Smooth muscle cell (in vitro differentiated cells): ENCODE results near the gene TRPC1. TPM values are rescaled to one million over a fixed set of nuclear protein-coding genes. Genes with fewer than 3 reads are reported as not detected.

Experiments used
- DNase-seq: peaks from one replicate; lab custom pipeline; 2025; ENCODE audit not compliant: unreplicated experiment; lab: John Stamatoyannopoulos, UW
- H2AFZ ChIP-seq: fragments of 200-600 bp; sonication (generic); 2 replicates; pipeline ENCODE4 v1.6.0; 2016; ENCODE audit warnings: antibody characterized with exemption, low read depth, mild to moderate bottlenecking
- H3F3A ChIP-seq: fragments of 200-600 bp; sonication (generic); 2 replicates; pipeline ENCODE4 v1.6.0; 2017; ENCODE audit warnings: antibody characterized with exemption, low read depth
- H3K27ac ChIP-seq: fragments of 200-600 bp; sonication (generic); 2 replicates; pipeline ENCODE4 v1.5.1; 2016; ENCODE audit warnings: low read depth, mild to moderate bottlenecking
- H3K27me3 ChIP-seq: fragments of 200-600 bp; sonication (generic); 2 replicates; pipeline ENCODE4 v1.6.1; 2016; ENCODE audit warnings: low read depth, mild to moderate bottlenecking
- H3K36me3 ChIP-seq: fragments of 200-600 bp; sonication (generic); 2 replicates; pipeline ENCODE4 v1.5.1; 2016; ENCODE audit warnings: low read depth
- H3K4me1 ChIP-seq: fragments of 200-600 bp; sonication (generic); 2 replicates; pipeline ENCODE4 v1.5.1; 2016; ENCODE audit warnings: low read depth
- H3K4me2 ChIP-seq: fragments of 200-600 bp; sonication (generic); 2 replicates; pipeline ENCODE4 v1.6.0; 2016; ENCODE audit warnings: mild to moderate bottlenecking
- H3K4me3 ChIP-seq: fragments of 200-600 bp; sonication (generic); 2 replicates; pipeline ENCODE4 v1.5.1; 2016; ENCODE audit warnings: mild to moderate bottlenecking
- H3K79me2 ChIP-seq: fragments of 200-600 bp; sonication (generic); 2 replicates; pipeline ENCODE4 v1.6.0; 2016; ENCODE audit warnings: low read depth, mild to moderate bottlenecking
- H3K9ac ChIP-seq: fragments of 200-600 bp; sonication (generic); 2 replicates; pipeline ENCODE4 v1.6.0; 2016; ENCODE audit warnings: low read depth
- H3K9me3 ChIP-seq: fragments of 200-600 bp; sonication (generic); replicated peaks from 2 replicates; pipeline ENCODE4 v1.5.1; 2016; ENCODE audit warnings: low read depth
- H4K20me1 ChIP-seq: fragments of 200-600 bp; sonication (generic); 2 replicates; pipeline ENCODE4 v1.6.0; 2016; ENCODE audit warnings: low read depth
- WGBS: methylation state at CpG from one replicate; pipeline ENCODE4 v1.1.7; 2016; ENCODE audit warnings: low lambda C conversion rate; 5-methylcytosine and 5-hydroxymethylcytosine counted together
- polyA plus RNA-seq: library from polyadenylated mRNA; unstranded; fragments of >200 nt; fragmentation: Nextera tagmentation; extraction: Ambion mirVana; gene quantifications from 2 replicates; pipeline ENCODE4 v1.2.1, GENCODE V29; 2016
- total RNA-seq: library from RNA; depleted of rRNA; stranded (reverse); fragments of >200 nt; gene quantifications from 2 replicates; pipeline ENCODE4 v1.2.3, GENCODE V29; 2014
- TF ChIP-seq, protein P1 (sequence below): fragments of 200-600 bp; sonication (generic); IDR thresholded peaks from 2 replicates; pipeline ENCODE4 v1.5.1; 2017; ENCODE audit warnings: borderline replicate concordance, mild to moderate bottlenecking, antibody characterized with exemption; ENCODE audit not compliant: insufficient read depth, poor library complexity, severe bottlenecking

TRPC1 gene
- total and polyA plus RNA-seq, 2 experiments from 2014 or later: 6.2 to 36.5 TPM

DNA sequence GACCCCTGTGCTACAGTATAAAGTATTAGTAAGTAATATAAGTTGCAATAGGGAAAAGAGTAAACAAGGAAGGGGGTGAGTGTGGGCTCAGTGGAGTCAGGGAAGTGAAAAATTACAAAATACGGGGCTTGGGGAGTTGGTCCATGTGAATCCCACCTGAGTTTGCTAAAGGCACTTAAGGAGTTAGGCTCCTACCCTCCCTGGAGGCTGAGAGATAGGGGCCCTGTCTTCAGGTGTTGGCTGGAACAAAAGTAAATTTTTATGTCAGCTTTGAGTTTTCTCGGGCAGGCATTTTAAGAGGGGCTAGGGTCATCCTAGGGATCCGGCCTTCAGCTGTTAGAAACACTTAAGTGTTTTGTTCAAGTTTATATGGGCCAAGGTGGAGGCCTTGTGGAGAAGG is 8.2 kb downstream of the TRPC1 start:
- peaks cover 4% of the 10 kb centered on the region for H4K20me1 ChIP-seq
- no peak overlapping the region for H3K4me3 ChIP-seq
- WGBS: 100% methylated on average over 3 of the region's 3 CpGs
- H3K9ac ChIP-seq: no peak overlapping the region
- no peak overlapping the region for H2AFZ ChIP-seq
- no peaks in the 10 kb centered on the region for H3K27me3 ChIP-seq
- no peak for DNase-seq
- no peaks in the 10 kb centered on the region for H3F3A ChIP-seq
- H3K4me2 ChIP-seq: no peak overlapping the region
- TF ChIP-seq, protein P1, sequence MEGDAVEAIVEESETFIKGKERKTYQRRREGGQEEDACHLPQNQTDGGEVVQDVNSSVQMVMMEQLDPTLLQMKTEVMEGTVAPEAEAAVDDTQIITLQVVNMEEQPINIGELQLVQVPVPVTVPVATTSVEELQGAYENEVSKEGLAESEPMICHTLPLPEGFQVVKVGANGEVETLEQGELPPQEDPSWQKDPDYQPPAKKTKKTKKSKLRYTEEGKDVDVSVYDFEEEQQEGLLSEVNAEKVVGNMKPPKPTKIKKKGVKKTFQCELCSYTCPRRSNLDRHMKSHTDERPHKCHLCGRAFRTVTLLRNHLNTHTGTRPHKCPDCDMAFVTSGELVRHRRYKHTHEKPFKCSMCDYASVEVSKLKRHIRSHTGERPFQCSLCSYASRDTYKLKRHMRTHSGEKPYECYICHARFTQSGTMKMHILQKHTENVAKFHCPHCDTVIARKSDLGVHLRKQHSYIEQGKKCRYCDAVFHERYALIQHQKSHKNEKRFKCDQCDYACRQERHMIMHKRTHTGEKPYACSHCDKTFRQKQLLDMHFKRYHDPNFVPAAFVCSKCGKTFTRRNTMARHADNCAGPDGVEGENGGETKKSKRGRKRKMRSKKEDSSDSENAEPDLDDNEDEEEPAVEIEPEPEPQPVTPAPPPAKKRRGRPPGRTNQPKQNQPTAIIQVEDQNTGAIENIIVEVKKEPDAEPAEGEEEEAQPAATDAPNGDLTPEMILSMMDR: no peak
- H3K27ac ChIP-seq: no peak overlapping the region
- H3K79me2 ChIP-seq: peaks cover 20% of the 10 kb centered on the region
- peaks cover 16% of the 10 kb centered on the region for H3K4me1 ChIP-seq
- no peaks in the 10 kb centered on the region for H3K9me3 ChIP-seq
- H3K36me3 ChIP-seq: no peaks in the 10 kb centered on the region

- no peak for DNase-seq
- no peak overlapping the region for H3K9ac ChIP-seq
- WGBS: 94% methylated on average over 2 of the region's 2 CpGs
Measured at GRCh38 chr3:142734834-142735233, 11.0 kb downstream of the TRPC1 start.

GRCh38 chr3:142735462-142735861 is 11.6 kb downstream of the TRPC1 start:
- Histone ChIP-seq H3K4me2 (no peak overlapping the region), H3K27ac (no peak overlapping the region), H2AFZ (no peak overlapping the region), H3K9ac (no peak overlapping the region), H3K9me3 (no peaks in the 10 kb centered on the region), H3K4me3 (no peak overlapping the region), H4K20me1 (peaks cover 4% of the 10 kb centered on the region), H3F3A (no peaks in the 10 kb centered on the region), H3K27me3 (no peaks in the 10 kb centered on the region), H3K36me3 (no peaks in the 10 kb centered on the region), H3K79me2 (peaks cover 10% of the 10 kb centered on the region), H3K4me1 (peaks cover 16% of the 10 kb centered on the region)
- TF ChIP-seq, protein P1: no peak
- no peak for DNase-seq

More at GRCh38 chr3:142734834-142735233, 11.0 kb downstream of the TRPC1 start:
- H3K4me2 ChIP-seq: no peak overlapping the region
- no peak overlapping the region for H3K27ac ChIP-seq
- TF ChIP-seq, protein P1: no peak
- H3K36me3 ChIP-seq: no peaks in the 10 kb centered on the region
- peaks cover 15% of the 10 kb centered on the region for H3K79me2 ChIP-seq
- peaks cover 4% of the 10 kb centered on the region for H4K20me1 ChIP-seq
- peaks cover 16% of the 10 kb centered on the region for H3K4me1 ChIP-seq
- H3K9me3 ChIP-seq: no peaks in the 10 kb centered on the region
- H3K27me3 ChIP-seq: no peaks in the 10 kb centered on the region
- no peaks in the 10 kb centered on the region for H3F3A ChIP-seq
- H3K4me3 ChIP-seq: no peak overlapping the region
- no peak overlapping the region for H2AFZ ChIP-seq

DNA sequence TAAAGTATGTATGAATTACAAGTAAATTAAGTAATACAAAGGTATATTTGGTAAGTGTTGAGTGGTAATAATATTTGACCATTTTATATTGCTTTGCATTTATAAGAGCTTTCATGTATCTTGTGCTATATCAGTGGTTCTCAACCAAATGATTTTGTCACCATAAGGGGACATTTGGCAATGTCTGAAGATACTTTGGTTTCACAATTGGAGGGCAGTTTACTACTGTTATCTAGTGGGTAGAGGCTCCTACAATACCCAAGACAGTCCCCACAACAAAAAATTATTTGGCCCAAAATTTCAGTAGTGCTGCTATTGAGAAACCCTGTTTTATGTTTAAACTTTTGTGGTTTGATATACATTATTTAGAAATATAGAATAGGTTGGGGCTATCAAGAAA is 14.6 kb downstream of the TRPC1 start:
- Histone ChIP-seq H3K9me3 (no peaks in the 10 kb centered on the region), H3K27ac (no peak overlapping the region), H2AFZ (no peak overlapping the region), H3F3A (no peaks in the 10 kb centered on the region), H3K4me1 (peaks cover 16% of the 10 kb centered on the region), H4K20me1 (peaks cover 4% of the 10 kb centered on the region), H3K27me3 (no peaks in the 10 kb centered on the region), H3K36me3 (no peaks in the 10 kb centered on the region), H3K9ac (no peak overlapping the region), H3K4me2 (no peak overlapping the region), H3K4me3 (no peak overlapping the region), H3K79me2 (peaks cover 5% of the 10 kb centered on the region)
- DNase-seq: no peak
- TF ChIP-seq, protein P1: no peak
